Activated T-cell treated with anti-CD3 and anti-CD28 coated beads, Interleukin-2, amount 50 U/mL, for 72 hours (primary cell): Measurements from ENCODE around the gene DIS3L2. TPM values are rescaled to one million over a fixed set of nuclear protein-coding genes. Genes with fewer than 3 reads are reported as not detected.
A peak's percentile ranks its signal among the peaks of the same experiment; 100 is the strongest.
"Not testable (repeated sequence)": the region's sequence is repeated elsewhere in the genome, so short reads cannot be mapped to it uniquely, and the experiment has no call there.

Source experiments
- ATAC-seq, 2 donors: fragments of 150-1000 bp; cut with Tn5 transposase; replicated peaks in 1 of 2; 2 replicates each; pipeline ENCODE4 v1.10.0; 2021; ENCODE audit warnings: moderate library complexity in 2 of 2, mild to moderate bottlenecking in 1 of 2
- DNase-seq, 2 donors: peaks; one replicate each; pipeline ENCODE4 v3.0.0; 2021 to 2022; ENCODE audit warnings: mixed read lengths in 1 of 2
- H3K27ac Mint-ChIP-seq: one replicate; pipeline ENCODE4 v1.8.0; 2022; ENCODE audit warnings: mild to moderate bottlenecking, moderate library complexity, mixed read lengths
- H3K27me3 Mint-ChIP-seq: one replicate; pipeline ENCODE4 v1.8.0; 2022; ENCODE audit warnings: low read depth, mixed read lengths
- H3K36me3 Mint-ChIP-seq, 2 donors: one replicate each; pipeline ENCODE4 v1.8.0; 2022; ENCODE audit warnings: mixed read lengths in 2 of 2, mild to moderate bottlenecking in 1 of 2; ENCODE audit not compliant: insufficient read depth in 2 of 2
- H3K4me1 Mint-ChIP-seq: one replicate; pipeline ENCODE4 v1.8.0; 2022; ENCODE audit warnings: low read depth, mixed read lengths
- H3K4me3 Mint-ChIP-seq, 2 donors: one replicate each; pipeline ENCODE4 v1.8.0; 2022; ENCODE audit warnings: mild to moderate bottlenecking in 2 of 2, mixed read lengths in 2 of 2, moderate library complexity in 2 of 2
- H3K9me3 Mint-ChIP-seq, 2 donors: one replicate each; pipeline ENCODE4 v1.8.0; 2022; ENCODE audit warnings: mixed read lengths in 2 of 2
- total RNA-seq, 2 donors: library from RNA; stranded (reverse); gene quantifications; one replicate each; pipeline ENCODE4 v1.2.3, GENCODE V29; 2022

DIS3L2 gene
- total RNA-seq, 2 donors from 2014 or later: 28.8 to 38.3 TPM

DNA sequence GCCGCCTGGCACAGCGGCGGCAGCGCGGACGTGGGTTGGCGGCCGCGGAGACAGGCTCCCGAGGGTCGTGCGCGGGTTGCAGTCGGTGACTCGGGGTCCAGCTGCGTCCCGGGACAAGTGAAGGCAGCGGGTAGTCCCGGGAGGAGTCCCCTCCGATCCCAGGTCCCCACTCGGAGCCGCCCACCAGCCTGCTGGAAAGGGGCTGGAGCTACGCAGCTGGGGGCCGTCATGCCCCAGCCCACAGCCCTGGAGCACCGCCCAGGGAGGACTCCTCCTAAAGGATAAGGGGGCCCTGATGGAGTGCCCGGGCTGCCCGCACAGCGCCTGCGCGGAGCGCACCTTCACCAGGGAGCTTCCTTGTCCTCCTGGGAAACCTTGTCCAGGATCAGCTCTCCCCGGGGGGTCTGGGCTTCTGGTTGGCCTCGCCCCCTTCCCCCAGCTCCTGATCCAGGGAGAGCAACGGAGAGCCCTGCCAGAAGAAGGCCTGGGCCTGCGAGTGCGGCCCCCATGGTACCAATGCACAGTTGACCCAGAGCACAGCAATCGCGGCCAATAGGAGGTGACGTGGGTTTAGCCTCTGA, 391.1 kb downstream of the DIS3L2 start:
- Mint-ChIP-seq H3K4me3 (no peak overlapping the region), H3K9me3 (no peaks in the 10 kb centered on the region), H3K36me3 (no peaks in the 10 kb centered on the region), H3K4me1 (no peaks in the 10 kb centered on the region), H3K27ac (no peak overlapping the region), H3K27me3 (peaks cover 20% of the 10 kb centered on the region)
- ATAC-seq (no peak), DNase-seq (no peak)

- H3K27me3 Mint-ChIP-seq: peaks cover 20% of the 10 kb centered on the region
- ATAC-seq (no peak), DNase-seq (no peak)
- no peaks in the 10 kb centered on the region for H3K36me3 Mint-ChIP-seq
- H3K4me1 Mint-ChIP-seq: no peaks in the 10 kb centered on the region
- H3K9me3 Mint-ChIP-seq: no peaks in the 10 kb centered on the region
- no peak overlapping the region for H3K4me3 Mint-ChIP-seq
- H3K27ac Mint-ChIP-seq: no peak overlapping the region
Observed at GRCh38 chr2:232353096-232353495, 391.6 kb downstream of the DIS3L2 start.

GRCh38 chr2:232353660-232354059, 392.1 kb downstream of the DIS3L2 start:
- H3K4me3 Mint-ChIP-seq: no peak overlapping the region
- no peaks in the 10 kb centered on the region for H3K4me1 Mint-ChIP-seq
- H3K36me3 Mint-ChIP-seq: no peaks in the 10 kb centered on the region
- H3K27ac Mint-ChIP-seq: no peak overlapping the region
- DNase-seq (no peak), ATAC-seq (peak in 1 of 2 donors; percentile 12)
- no peaks in the 10 kb centered on the region for H3K9me3 Mint-ChIP-seq
- H3K27me3 Mint-ChIP-seq: peaks cover 15% of the 10 kb centered on the region

DNA sequence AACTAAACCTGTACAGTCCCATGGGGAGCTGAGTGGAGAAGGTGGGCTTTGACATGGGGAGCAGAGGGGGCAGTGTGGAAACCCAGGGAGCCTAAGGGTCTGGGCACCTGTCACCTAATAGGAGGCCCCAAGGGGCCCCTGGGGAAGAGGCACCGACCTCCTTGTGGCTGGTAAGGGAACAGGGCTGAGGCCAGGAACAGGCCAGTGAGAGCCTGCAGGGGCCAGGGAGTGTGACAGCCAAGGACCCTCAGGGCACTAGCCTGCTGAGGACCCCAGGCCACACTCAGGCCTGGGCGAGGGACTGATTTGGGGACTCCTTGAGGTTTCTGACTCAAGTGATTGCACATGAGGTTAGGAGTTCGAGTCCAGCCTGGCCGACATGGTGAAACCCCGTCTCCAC, 392.6 kb downstream of the DIS3L2 start:
- ATAC-seq: peak in 1 of 2 donors; percentile 13
- no peak for DNase-seq
- Mint-ChIP-seq H3K4me1 (no peaks in the 10 kb centered on the region), H3K36me3 (no peaks in the 10 kb centered on the region), H3K9me3 (no peaks in the 10 kb centered on the region), H3K27ac (no peak overlapping the region), H3K4me3 (no peak overlapping the region), H3K27me3 (peaks cover 11% of the 10 kb centered on the region)

DNA sequence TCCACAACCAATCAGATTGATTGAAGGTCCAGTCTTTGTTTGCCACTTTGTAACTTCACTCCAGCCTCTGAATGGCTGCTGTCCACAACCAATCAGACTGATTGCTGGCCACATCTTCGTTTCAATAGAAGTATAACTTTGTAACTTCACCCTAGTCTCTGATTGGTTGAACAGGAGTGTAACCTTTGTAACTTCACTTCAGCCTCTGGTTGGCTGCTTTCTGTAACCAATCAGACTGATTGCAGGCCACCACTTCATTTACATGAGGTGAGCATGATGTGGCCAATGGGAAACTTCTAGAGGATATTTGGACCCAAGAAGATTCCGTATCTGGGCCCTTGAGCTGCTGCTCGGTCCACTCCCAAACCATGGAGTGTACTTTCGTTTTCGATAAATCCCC, 400.1 kb downstream of the DIS3L2 start:
- Mint-ChIP-seq H3K4me3 (no peak overlapping the region), H3K9me3 (no peaks in the 10 kb centered on the region), H3K4me1 (peaks cover 21% of the 10 kb centered on the region), H3K27me3 (no peaks in the 10 kb centered on the region), H3K36me3 (no peaks in the 10 kb centered on the region), H3K27ac (no peak overlapping the region)
- ATAC-seq (no peak), DNase-seq (no peak)

GRCh38 chr2:232362174-232362900, 400.8 kb downstream of the DIS3L2 start:
- peak overlapping the region in 1 of 2 donors; percentile 42 for H3K4me3 Mint-ChIP-seq
- DNase-seq (no peak), ATAC-seq (no peak)
- H3K9me3 Mint-ChIP-seq: no peaks in the 10 kb centered on the region
- H3K27me3 Mint-ChIP-seq: no peaks in the 10 kb centered on the region
- no peak overlapping the region for H3K27ac Mint-ChIP-seq
- H3K4me1 Mint-ChIP-seq: peaks cover 21% of the 10 kb centered on the region
- no peaks in the 10 kb centered on the region for H3K36me3 Mint-ChIP-seq

DNA sequence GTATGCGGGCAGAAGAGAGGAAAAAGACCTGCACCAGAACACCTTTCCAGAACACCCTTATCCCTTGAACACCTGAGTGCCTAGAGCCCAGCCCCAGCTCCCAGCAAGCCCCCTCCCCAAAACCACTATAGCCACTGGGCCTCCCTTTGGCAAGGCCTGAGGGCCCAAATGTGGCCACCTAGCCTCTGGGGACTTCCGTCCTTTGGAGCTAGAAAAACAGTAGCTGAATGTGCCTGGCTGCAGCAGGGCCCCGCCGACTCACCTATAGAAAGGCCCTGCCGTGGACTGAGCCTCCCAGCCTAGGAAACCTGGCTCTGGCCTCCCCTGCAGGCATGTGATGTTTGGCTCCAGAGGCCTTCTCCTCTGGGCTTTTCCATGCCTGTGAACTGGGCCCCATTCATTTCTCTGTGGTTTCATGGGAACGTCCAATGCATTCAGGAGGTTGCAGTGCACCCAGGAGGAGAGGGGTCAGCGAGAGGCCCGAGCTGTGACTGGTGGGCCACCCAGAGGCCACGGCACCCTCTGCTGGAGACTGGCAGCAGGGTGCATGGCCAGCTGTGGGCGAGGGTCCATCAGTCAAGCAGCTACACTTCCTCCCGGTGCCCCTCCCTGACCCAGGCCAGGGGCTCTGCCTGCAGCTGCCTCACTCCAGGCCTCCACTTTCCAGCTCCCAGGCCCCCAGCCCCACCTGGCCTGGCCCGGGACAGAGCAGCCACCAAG, 401.7 kb downstream of the DIS3L2 start:
- H3K9me3 Mint-ChIP-seq, H3K27me3 Mint-ChIP-seq, DNase-seq, H3K36me3 Mint-ChIP-seq, H3K27ac Mint-ChIP-seq, ATAC-seq: not testable (repeated sequence)
- H3K4me3 Mint-ChIP-seq: peak overlapping the region; percentile 88 to 94
- H3K4me1 Mint-ChIP-seq: peaks cover 21% of the 10 kb centered on the region

DNA sequence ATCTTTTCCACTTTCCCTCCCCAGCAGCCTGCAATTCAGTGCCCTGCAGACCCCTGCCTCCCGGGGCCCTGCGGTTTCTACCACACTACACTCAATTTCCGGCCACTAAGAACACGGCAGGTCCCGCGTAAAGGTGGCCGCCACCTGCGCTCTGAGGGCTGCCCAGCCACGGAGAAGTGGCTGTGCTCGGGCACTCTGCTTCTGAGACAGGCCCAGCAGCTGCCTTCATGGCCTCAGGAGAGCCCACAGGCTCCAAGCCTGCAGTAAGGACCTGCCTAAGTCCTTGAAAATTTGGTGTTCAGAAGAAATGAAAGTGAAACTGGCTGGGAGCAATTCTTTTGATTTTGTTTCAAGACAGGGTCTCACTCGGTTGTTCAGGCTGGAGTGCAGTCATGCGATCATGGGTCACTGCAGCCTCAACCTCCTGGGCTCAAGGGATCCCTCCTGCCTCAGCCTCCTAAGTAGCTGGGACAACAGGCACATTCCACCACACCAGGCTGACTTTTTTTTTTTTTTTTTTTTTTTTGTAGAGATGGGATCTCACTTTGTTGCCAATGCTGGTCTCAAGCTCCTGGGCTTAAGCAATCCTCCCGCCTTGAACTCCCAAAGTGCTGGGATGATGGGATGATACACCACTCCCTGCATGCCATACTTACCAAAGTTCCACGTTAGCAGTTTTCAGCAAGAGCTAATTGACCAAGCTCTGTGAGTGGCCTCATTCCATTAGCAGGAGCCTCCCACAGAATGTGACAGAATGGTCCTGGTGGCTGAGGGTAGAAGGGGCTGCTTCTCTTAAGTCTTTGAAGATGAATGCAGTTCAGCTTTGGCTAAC, 402.5 kb downstream of the DIS3L2 start:
- Mint-ChIP-seq H3K27ac (peak overlapping the region; percentile 77), H3K4me1 (peaks cover 21% of the 10 kb centered on the region), H3K9me3 (no peaks in the 10 kb centered on the region), H3K4me3 (peak overlapping the region; percentile 88 to 94), H3K36me3 (no peaks in the 10 kb centered on the region), H3K27me3 (no peaks in the 10 kb centered on the region)
- ATAC-seq (peak; percentile 64 to 67), DNase-seq (peak; percentile 29 to 33)

- ATAC-seq: not testable (repeated sequence)
Observed at GRCh38 chr2:232364806-232365594, 403.5 kb downstream of the DIS3L2 start.

GRCh38 chr2:232365621-232366321, 404.3 kb downstream of the DIS3L2 start:
- Mint-ChIP-seq H3K4me1 (peaks cover 21% of the 10 kb centered on the region), H3K27ac (no peak overlapping the region), H3K4me3 (no peak overlapping the region), H3K36me3 (no peaks in the 10 kb centered on the region), H3K9me3 (no peaks in the 10 kb centered on the region), H3K27me3 (no peaks in the 10 kb centered on the region)
- ATAC-seq (peak; percentile 73 to 74), DNase-seq (peak in 1 of 2 donors; percentile 21)

More at GRCh38 chr2:232364806-232365594, 403.5 kb downstream of the DIS3L2 start:
- not testable (repeated sequence) for H3K27me3 Mint-ChIP-seq, H3K4me3 Mint-ChIP-seq, DNase-seq, H3K36me3 Mint-ChIP-seq, H3K9me3 Mint-ChIP-seq
- H3K4me1 Mint-ChIP-seq: peaks cover 21% of the 10 kb centered on the region
- H3K27ac Mint-ChIP-seq: peak overlapping the region; percentile 24

DNA sequence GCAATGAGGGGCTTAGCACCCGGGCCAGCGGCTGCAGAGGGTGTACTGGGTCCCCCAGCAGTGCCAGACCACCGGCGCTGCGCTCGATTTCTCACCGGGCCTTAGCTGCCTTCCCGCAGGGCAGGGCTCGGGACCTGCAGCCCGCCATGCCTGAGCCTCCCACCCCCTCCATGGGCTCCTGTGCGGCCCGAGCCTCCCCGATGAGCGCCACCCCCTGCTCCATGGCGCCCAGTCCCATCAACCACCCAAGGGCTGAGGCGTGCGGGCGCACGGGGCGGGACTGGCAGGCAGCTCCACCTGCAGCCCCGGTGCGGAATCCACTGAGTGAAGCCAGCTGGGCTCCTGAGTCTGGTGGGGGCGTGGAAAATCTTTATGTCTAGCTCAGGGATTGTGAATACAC, 404.9 kb downstream of the DIS3L2 start:
- peaks cover 21% of the 10 kb centered on the region for H3K4me1 Mint-ChIP-seq
- ATAC-seq, H3K27me3 Mint-ChIP-seq, DNase-seq, H3K36me3 Mint-ChIP-seq, H3K27ac Mint-ChIP-seq, H3K9me3 Mint-ChIP-seq, H3K4me3 Mint-ChIP-seq: not testable (repeated sequence)

DNA sequence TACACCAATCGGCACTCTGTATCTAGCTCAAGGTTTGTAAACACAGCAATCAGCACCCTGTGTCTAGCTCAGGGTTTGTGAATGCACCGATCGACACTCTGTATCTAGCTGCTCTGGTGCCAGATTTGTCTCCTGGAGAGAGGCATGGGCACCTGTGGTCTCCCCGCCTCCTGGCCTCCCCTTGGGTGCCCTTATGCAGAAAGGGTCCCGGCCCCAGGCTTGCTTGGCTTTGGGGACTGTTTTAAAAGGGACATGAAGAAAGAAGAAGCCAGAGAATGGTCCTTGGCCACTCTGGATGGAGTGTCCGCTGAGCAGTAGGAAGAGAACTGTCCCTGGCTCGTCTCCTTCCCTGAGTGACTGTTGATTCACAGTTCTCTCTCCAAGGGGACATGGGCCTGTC, 405.5 kb downstream of the DIS3L2 start:
- ATAC-seq (no peak), DNase-seq (no peak)
- H3K27ac Mint-ChIP-seq: no peak overlapping the region
- no peak overlapping the region for H3K4me3 Mint-ChIP-seq
- H3K36me3 Mint-ChIP-seq: no peaks in the 10 kb centered on the region
- peaks cover 21% of the 10 kb centered on the region for H3K4me1 Mint-ChIP-seq
- no peaks in the 10 kb centered on the region for H3K27me3 Mint-ChIP-seq
- H3K9me3 Mint-ChIP-seq: no peaks in the 10 kb centered on the region
